CD4-positive, alpha-beta T cell treated with Interleukin-2 at 100 ng/mL for 4 hours (primary cell): ENCODE data around the gene SSH2.
"Not testable (repeated sequence)": the region's sequence is repeated elsewhere in the genome, so short reads cannot be mapped to it uniquely, and the experiment has no call there.

ENCODE experiments used
- DNase-seq: peaks from one replicate; pipeline ENCODE4 v3.0.0-alpha.2; 2020; ENCODE audit warnings: low spot score

SSH2 gene

GRCh38 chr17:29930409-29931010 lies 482 bp upstream of the SSH2 start:
- DNase-seq, result no peak

GRCh38 chr17:29929006-29929532 lies 959 bp downstream of the SSH2 start:
- peak; percentile 8 for DNase-seq

GRCh38 chr17:29927546-29927945 lies 2.5 kb downstream of the SSH2 start:
- no peak for DNase-seq

GRCh38 chr17:29924786-29925185 lies 5.2 kb downstream of the SSH2 start:
- no peak for DNase-seq

- no peak for DNase-seq
Measured at GRCh38 chr17:29918922-29919856, 10.8 kb downstream of the SSH2 start.

GRCh38 chr17:29918016-29918415 lies 12.0 kb downstream of the SSH2 start:
- no peak for DNase-seq

GRCh38 chr17:29914819-29915537 lies 15.1 kb downstream of the SSH2 start:
- DNase-seq, result no peak

- DNase-seq, result no peak
Measured at GRCh38 chr17:29911641-29912177, 18.3 kb downstream of the SSH2 start.

GRCh38 chr17:29909236-29910003 lies 20.6 kb downstream of the SSH2 start:
- DNase-seq, result no peak

- no peak for DNase-seq
Measured at GRCh38 chr17:29906969-29907368, 23.1 kb downstream of the SSH2 start.

GRCh38 chr17:29905879-29906167 lies 24.2 kb downstream of the SSH2 start:
- DNase-seq, result no peak

GRCh38 chr17:29905086-29905878 lies 24.7 kb downstream of the SSH2 start:
- no peak for DNase-seq

- DNase-seq, result no peak
Measured at GRCh38 chr17:29903471-29903870, 26.6 kb downstream of the SSH2 start.

- DNase-seq, result not testable (repeated sequence)
Measured at GRCh38 chr17:29897136-29897535, 32.9 kb downstream of the SSH2 start.

GRCh38 chr17:29892201-29892600 lies 37.8 kb downstream of the SSH2 start:
- no peak for DNase-seq

- DNase-seq, result no peak
Measured at GRCh38 chr17:29891131-29891530, 38.9 kb downstream of the SSH2 start.

GRCh38 chr17:29885031-29885640 lies 44.9 kb downstream of the SSH2 start:
- DNase-seq, result no peak

- no peak for DNase-seq
Measured at GRCh38 chr17:29883497-29883896, 46.5 kb downstream of the SSH2 start.

- DNase-seq, result no peak
Measured at GRCh38 chr17:29881256-29881655, 48.8 kb downstream of the SSH2 start.

- no peak for DNase-seq
Measured at GRCh38 chr17:29880031-29880430, 50.0 kb downstream of the SSH2 start.
